Activated CD4-positive, CD25-positive, alpha-beta regulatory T cell (primary cell): ENCODE measurements around the gene CYB561.

Experiments
- DNase-seq, 4 experiments: peaks; one replicate each; lab custom pipeline; 2025; lab: John Stamatoyannopoulos, UW

The CYB561 gene

DNA sequence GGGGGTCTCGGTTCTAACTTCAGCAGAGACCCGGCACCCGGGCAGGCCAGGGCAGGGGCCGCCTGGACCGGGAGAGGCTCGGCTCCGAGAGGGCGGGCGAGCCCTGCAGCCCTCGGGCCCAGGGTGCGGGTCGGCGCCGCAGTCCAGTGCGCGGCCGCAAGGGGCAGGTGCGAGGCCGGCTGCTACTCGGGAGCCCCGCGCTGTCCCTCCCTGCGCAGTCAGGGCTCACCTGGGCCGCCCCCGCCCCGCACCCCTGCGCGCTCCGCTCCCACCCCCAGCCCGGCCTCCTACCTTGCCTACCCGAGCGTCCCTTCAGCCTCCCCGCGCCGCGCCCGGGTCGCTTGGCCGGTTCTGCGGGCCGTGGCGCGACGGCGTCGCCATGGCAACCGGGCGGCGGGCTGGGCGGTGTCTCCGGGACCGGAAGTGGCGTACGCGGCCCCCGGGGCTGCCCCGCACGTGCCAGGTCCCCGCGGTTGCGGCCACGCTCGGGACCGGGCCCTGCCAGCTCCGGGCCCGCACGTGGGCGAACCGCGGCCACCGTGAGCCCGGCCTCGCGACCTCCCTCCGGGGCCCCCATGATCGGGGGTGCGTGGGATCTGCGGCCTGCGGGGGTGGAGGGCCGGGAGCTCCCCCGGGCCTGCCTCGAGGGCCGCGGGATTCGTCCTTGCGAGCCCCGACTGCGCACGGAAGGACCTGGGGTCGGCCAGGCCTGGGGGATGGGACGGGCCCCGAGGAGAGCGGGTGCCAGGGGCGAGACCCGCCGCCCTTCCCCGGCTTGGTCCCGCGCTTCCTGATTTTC lies at the start of gene CYB561:
Gene CYB561, minus strand, starts transcription at position 353 of the 799 bp plus-strand sequence. CDS start 8,759 bp downstream, outside the sequence.
- DNase-seq, result peak; percentile 44 to 59 (median 55)

DNA sequence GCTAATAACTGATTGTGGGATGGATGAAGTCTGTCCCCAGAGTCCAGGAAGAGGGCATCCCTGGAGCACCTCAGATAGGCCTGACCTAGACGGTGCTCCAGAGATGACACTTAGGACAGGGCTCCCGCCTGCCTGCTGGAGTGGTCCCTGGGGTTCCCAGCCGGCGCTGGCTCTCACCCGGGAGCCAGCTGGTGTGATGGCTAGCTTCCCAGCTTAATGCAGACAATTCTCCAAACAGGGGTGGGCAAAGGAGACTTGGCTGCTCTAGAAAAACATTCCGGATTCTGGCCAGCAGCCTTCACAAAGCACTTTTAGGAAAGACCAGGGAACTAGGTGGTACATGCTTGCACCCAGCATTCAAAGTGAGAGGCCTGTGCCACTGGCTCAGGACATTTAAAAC lies 49.4 kb upstream of the CYB561 start:
- no peak for DNase-seq

GRCh38 chr17:63494300-63494928 lies 48.3 kb upstream of the CYB561 start:
- no peak for DNase-seq

DNA sequence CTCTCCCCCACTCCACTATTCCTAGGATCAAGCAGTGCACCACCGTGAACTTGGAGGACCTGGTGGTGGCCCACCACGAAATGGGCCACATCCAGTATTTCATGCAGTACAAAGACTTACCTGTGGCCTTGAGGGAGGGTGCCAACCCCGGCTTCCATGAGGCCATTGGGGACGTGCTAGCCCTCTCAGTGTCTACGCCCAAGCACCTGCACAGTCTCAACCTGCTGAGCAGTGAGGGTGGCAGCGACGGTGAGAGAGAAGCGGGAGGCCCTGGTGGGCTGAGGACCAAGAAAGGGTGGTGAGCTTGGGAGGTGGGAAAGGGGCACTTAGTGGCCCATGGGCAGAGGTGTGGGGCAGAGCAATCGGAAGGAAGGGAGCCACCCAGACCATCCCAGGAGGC lies 47.3 kb upstream of the CYB561 start:
- no peak for DNase-seq

DNA sequence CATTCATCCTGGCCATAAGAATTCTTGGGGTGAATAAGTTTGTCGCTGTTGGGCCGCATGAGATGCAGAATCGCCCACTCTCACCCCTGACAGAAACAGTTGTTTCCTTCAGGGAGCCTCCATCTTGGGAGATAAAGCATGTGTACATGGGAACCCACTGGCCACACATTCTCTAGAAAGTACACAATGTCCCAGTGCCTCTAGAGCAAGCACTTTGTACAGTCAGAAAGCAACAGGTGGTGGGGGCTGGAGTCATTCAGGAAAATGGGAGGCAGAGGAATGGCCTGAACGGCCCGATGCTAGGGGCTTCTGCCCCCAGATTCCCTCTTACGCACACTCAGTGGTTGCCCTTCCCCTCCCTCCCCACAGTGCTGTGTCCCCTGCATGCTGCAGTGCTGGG lies 46.8 kb upstream of the CYB561 start:
- no peak for DNase-seq

- DNase-seq, result no peak
Observed at GRCh38 chr17:63491977-63492618, 46.0 kb upstream of the CYB561 start.

- DNase-seq, result no peak
Observed at GRCh38 chr17:63491413-63491812, 45.3 kb upstream of the CYB561 start.

GRCh38 chr17:63490858-63491400 lies 44.8 kb upstream of the CYB561 start:
- DNase-seq, result no peak

GRCh38 chr17:63490329-63490728 lies 44.2 kb upstream of the CYB561 start:
- no peak for DNase-seq

DNA sequence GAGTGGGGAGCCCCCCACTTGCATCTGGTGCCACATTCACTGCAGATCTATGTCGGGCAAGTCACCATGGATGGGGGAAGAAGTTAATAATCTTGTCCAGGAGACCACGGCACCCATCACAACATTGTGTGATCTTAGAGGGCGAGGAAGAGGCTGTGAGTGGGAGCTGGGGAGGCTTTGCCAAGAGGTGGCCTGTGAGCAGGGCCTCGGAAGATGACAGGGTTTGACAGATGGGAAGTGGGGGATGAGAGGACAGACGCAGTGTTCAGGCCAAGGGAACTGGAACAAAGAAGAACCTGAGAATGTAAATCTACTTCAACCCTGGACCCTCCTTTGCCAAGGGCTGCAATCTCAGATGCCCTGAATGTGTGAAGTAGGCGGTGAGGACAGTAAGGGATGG lies 43.2 kb upstream of the CYB561 start:
- DNase-seq, result no peak

DNA sequence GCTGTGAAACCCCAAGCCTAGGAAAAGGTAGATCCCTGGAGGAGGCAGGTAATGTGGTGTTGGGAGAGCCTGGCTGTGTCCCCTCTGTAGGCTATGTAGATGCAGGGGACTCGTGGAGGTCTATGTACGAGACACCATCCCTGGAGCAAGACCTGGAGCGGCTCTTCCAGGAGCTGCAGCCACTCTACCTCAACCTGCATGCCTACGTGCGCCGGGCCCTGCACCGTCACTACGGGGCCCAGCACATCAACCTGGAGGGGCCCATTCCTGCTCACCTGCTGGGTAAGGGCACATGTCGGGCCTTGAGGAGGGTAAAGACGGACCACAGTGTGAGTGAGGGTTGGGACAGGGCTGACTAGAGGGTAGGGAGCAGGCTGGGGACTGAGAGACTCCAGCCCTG lies 42.7 kb upstream of the CYB561 start:
- no peak for DNase-seq

DNA sequence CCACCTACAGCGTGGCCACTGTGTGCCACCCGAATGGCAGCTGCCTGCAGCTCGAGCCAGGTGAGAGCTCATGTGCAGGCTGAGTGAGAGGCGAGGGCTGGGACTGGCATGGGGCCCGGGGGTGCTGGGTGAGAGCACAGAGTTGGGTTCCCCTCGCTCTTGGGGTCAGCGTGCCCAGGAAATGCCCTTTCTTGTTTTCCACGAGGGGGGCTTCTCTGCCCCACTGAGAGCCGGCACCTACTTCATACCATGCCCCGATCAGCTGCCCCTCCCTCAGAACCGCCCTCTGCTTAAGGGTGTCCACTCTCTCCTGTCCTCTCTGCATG lies 40.9 kb upstream of the CYB561 start:
- no peak for DNase-seq

DNA sequence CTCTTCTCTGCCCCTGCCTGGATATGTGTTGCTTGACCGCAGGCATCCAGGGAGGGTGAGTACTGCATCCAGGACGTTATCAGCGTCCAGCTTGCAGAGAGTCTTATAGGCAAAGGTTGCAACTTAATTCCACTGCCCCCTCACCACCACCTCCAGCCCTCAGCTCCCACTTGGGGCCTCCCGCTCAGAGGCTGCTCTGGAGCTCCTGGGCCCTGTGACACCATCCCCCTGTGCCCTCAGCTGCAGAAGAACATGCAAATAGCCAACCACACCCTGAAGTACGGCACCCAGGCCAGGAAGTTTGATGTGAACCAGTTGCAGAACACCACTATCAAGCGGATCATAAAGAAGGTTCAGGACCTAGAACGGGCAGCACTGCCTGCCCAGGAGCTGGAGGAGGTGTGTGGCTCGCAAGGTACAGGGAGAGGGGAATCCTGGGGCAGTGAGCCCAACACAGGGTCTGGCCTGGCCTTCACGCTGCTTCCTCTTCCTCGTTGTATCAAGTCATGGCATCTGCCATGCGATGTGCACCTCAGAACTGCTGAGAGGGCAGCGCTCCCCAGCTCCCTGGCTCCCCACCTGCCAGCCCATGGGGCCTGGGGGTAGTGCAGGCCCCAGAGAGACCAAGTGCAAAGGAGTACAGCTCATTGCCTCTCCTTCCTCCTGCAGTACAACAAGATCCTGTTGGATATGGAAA lies 40.4 kb upstream of the CYB561 start:
- DNase-seq, result no peak

DNA sequence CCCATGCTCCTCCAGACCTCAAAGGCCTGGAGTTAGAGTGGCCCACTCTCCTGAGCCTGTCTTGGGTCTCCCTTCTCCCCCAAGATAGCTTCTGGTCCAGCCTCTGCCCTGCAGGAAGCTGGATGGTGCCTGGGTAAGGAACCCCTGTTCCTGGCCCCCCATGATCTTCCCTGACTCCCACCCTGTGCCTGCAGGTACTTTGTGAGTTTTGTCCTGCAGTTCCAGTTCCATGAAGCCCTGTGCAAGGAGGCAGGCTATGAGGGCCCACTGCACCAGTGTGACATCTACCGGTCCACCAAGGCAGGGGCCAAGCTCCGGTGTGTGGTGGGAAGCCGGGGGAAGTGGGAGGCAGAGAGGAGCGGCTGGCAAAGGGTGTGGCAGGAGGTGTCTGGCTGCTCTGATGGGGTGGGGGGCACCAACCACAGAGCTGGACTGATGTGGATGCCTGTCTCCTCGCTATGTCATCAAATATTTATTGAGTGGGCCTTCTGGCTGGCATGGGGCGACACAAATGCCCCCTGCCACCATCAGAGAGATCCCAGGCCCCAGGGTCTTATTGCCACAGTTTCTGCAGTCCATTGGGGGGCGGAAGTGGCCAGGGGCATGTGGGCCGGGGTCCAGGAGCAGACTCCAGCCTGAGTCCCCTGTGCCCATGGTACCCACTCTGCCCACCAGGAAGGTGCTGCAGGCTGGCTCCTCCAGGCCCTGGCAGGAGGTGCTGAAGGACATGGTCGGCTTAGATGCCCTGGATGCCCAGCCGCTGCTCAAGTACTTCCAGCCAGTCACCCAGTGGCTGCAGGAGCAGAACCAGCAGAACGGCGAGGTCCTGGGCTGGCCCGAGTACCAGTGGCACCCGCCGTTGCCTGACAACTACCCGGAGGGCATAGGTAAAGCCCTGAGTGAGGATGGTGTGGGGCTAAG lies 37.8 kb upstream of the CYB561 start:
- DNase-seq, result no peak

DNA sequence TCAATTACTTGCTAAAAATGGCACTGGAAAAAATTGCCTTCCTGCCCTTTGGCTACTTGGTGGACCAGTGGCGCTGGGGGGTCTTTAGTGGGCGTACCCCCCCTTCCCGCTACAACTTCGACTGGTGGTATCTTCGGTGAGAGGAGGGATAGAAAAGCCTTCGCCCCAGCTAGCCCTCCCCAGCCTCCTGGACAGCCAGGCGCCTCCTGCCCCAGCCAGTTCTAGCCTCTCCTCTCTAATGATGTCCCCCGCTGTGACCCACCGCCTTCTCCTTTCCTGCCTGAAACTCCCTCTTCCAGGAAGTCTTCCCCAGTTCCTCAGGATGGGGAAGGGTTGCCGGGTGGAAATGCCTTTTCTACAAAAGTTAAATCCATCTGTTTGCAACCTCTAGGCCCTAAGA lies 36.9 kb upstream of the CYB561 start:
- no peak for DNase-seq

GRCh38 chr17:63482509-63482908 lies 36.4 kb upstream of the CYB561 start:
- DNase-seq, result no peak

- no peak for DNase-seq
Observed at GRCh38 chr17:63481488-63481870, 35.4 kb upstream of the CYB561 start.

GRCh38 chr17:63480826-63481487 lies 34.9 kb upstream of the CYB561 start:
- DNase-seq, result no peak

GRCh38 chr17:63480192-63480784 lies 34.2 kb upstream of the CYB561 start:
- DNase-seq, result no peak

GRCh38 chr17:63479495-63480184 lies 33.5 kb upstream of the CYB561 start:
- no peak for DNase-seq
